Amygdala (tissue), 56 donors: Measurements from ENCODE around the gene FAM3A.

ENCODE experiments used
- DNase-seq, 56 donors: peaks; one replicate each; lab custom pipeline; 2025; lab: John Stamatoyannopoulos, UW

The FAM3A gene

GRCh38 chrX:154535892-154536291 is 19.9 kb upstream of the FAM3A start:
- DNase-seq, result no peak

GRCh38 chrX:154534526-154535322 is 18.7 kb upstream of the FAM3A start:
- DNase-seq, result peak; percentile 7 to 91 (median 69)

- DNase-seq, result no peak
Measured at GRCh38 chrX:154532690-154533089, 16.7 kb upstream of the FAM3A start.

- no peak for DNase-seq
Measured at GRCh38 chrX:154531626-154532025, 15.6 kb upstream of the FAM3A start.

- no peak for DNase-seq
Measured at GRCh38 chrX:154530286-154530685, 14.3 kb upstream of the FAM3A start.

GRCh38 chrX:154529206-154529612 is 13.2 kb upstream of the FAM3A start:
- DNase-seq, result no peak

- DNase-seq, result peak in 53 of 56 donors; percentile 2 to 75 (median 47)
Measured at GRCh38 chrX:154526901-154527675, 11.1 kb upstream of the FAM3A start.

GRCh38 chrX:154525606-154526490 is 9.8 kb upstream of the FAM3A start:
- DNase-seq, result no peak

GRCh38 chrX:154519389-154519788 is 3.4 kb upstream of the FAM3A start:
- no peak for DNase-seq

GRCh38 chrX:154517101-154517781 is 1.2 kb upstream of the FAM3A start:
- DNase-seq, result peak in 18 of 56 donors; percentile 1 to 55 (median 30)

GRCh38 chrX:154516656-154517100 is 646 bp upstream of the FAM3A start:
- DNase-seq, result peak in 12 of 56 donors; percentile 13 to 52 (median 40)

GRCh38 chrX:154515090-154515965 is 704 bp downstream of the FAM3A start:
- peak in 1 of 56 donors; percentile 10 for DNase-seq

GRCh38 chrX:154513716-154514115 is 2.3 kb downstream of the FAM3A start:
- no peak for DNase-seq

GRCh38 chrX:154512879-154513553 is 3.0 kb downstream of the FAM3A start:
- no peak for DNase-seq

- no peak for DNase-seq
Measured at GRCh38 chrX:154511761-154512160, 4.3 kb downstream of the FAM3A start.

- no peak for DNase-seq
Measured at GRCh38 chrX:154509455-154509854, 6.6 kb downstream of the FAM3A start.

- no peak for DNase-seq
Measured at GRCh38 chrX:154508384-154508745, 7.7 kb downstream of the FAM3A start.

- DNase-seq, result no peak
Measured at GRCh38 chrX:154507673-154508383, 8.2 kb downstream of the FAM3A start.
